ENCODE results near the gene DUS3L.
A peak's percentile ranks its signal among the peaks of the same experiment; 100 is the strongest.

DUS3L gene

GRCh38 chr19:5822181-5822844 lies 31.4 kb upstream of the DUS3L start:
- DNase-seq = no peak

- DNase-seq = no peak
Measured at GRCh38 chr19:5821521-5822180, 30.7 kb upstream of the DUS3L start.

- no peak for DNase-seq
Measured at GRCh38 chr19:5820785-5821184, 29.8 kb upstream of the DUS3L start.

- DNase-seq = no peak
Measured at GRCh38 chr19:5818594-5818993, 27.6 kb upstream of the DUS3L start.

GRCh38 chr19:5817218-5817617 lies 26.3 kb upstream of the DUS3L start:
- no peak for DNase-seq

GRCh38 chr19:5814852-5815246 lies 23.9 kb upstream of the DUS3L start:
- no peak for DNase-seq

GRCh38 chr19:5814123-5814851 lies 23.3 kb upstream of the DUS3L start:
- DNase-seq = no peak

GRCh38 chr19:5811117-5811516 lies 20.2 kb upstream of the DUS3L start:
- DNase-seq = no peak

- no peak for DNase-seq
Measured at GRCh38 chr19:5809469-5809868, 18.5 kb upstream of the DUS3L start.

- no peak for DNase-seq
Measured at GRCh38 chr19:5809053-5809452, 18.1 kb upstream of the DUS3L start.

- no peak for DNase-seq
Measured at GRCh38 chr19:5808120-5808816, 17.3 kb upstream of the DUS3L start.

- no peak for DNase-seq
Measured at GRCh38 chr19:5806905-5807304, 15.9 kb upstream of the DUS3L start.

GRCh38 chr19:5806133-5806489 lies 15.1 kb upstream of the DUS3L start:
- DNase-seq = no peak

GRCh38 chr19:5805462-5806132 lies 14.6 kb upstream of the DUS3L start:
- peak in 1 of 14 donors; percentile 19 for DNase-seq

- DNase-seq = no peak
Measured at GRCh38 chr19:5804516-5805461, 13.8 kb upstream of the DUS3L start, which contains the start of gene NRTN. NRTN (plus strand) TSS chr19:5805067; CDS start chr19:5824166, 19,099 bp downstream.

- peak in 9 of 14 donors; percentile 13 to 76 (median 33) for DNase-seq
Measured at GRCh38 chr19:5803752-5804515, 13.0 kb upstream of the DUS3L start.

GRCh38 chr19:5803441-5803751 lies 12.4 kb upstream of the DUS3L start:
- DNase-seq = no peak

GRCh38 chr19:5801796-5802619 lies 11.0 kb upstream of the DUS3L start:
- no peak for DNase-seq

- DNase-seq = no peak
Measured at GRCh38 chr19:5800361-5801270, 9.7 kb upstream of the DUS3L start.
